GM18858 (cell line): ENCODE data around the gene CBY1.
"Not testable (repeated sequence)": the region's sequence is repeated elsewhere in the genome, so short reads cannot be mapped to it uniquely, and the experiment has no call there.

Experiments used
- ATAC-seq: cut with Tn5 transposase; IDR thresholded peaks from one replicate; pipeline ENCODE4 v1.9.1; 2021; ENCODE audit not compliant: unreplicated experiment

CBY1 gene

GRCh38 chr22:38656256-38657044, at the start of gene CBY1, which contains the start of gene FAM227A:
Gene CBY1, plus strand, starts transcription at chr22:38656638. Its CDS starts 11,417 bp downstream, at chr22:38668055.
Gene FAM227A, minus strand, starts transcription at chr22:38656392. Its CDS starts 6,224 bp downstream, at chr22:38650168.
- ATAC-seq, result peak; percentile 63

- ATAC-seq, result no peak
Observed at GRCh38 chr22:38607680-38608079, 48.8 kb upstream of the CBY1 start.

- ATAC-seq, result no peak
Observed at GRCh38 chr22:38608992-38609750, 47.3 kb upstream of the CBY1 start.

- no peak for ATAC-seq
Observed at GRCh38 chr22:38610234-38610633, 46.2 kb upstream of the CBY1 start.

- ATAC-seq, result no peak
Observed at GRCh38 chr22:38611559-38611958, 44.9 kb upstream of the CBY1 start.

GRCh38 chr22:38612217-38613006, 44.0 kb upstream of the CBY1 start:
- no peak for ATAC-seq

- ATAC-seq, result no peak
Observed at GRCh38 chr22:38613588-38613987, 42.9 kb upstream of the CBY1 start.

- no peak for ATAC-seq
Observed at GRCh38 chr22:38614332-38615063, 41.9 kb upstream of the CBY1 start.

- not testable (repeated sequence) for ATAC-seq
Observed at GRCh38 chr22:38615064-38615405, 41.4 kb upstream of the CBY1 start.

- no peak for ATAC-seq
Observed at GRCh38 chr22:38618258-38618657, 38.2 kb upstream of the CBY1 start.

- ATAC-seq, result no peak
Observed at GRCh38 chr22:38618682-38619081, 37.8 kb upstream of the CBY1 start.

- no peak for ATAC-seq
Observed at GRCh38 chr22:38623351-38623750, 33.1 kb upstream of the CBY1 start.

- no peak for ATAC-seq
Observed at GRCh38 chr22:38628444-38628843, 28.0 kb upstream of the CBY1 start.

GRCh38 chr22:38629108-38629507, 27.3 kb upstream of the CBY1 start:
- no peak for ATAC-seq

- no peak for ATAC-seq
Observed at GRCh38 chr22:38631724-38632123, 24.7 kb upstream of the CBY1 start.

- no peak for ATAC-seq
Observed at GRCh38 chr22:38632528-38632927, 23.9 kb upstream of the CBY1 start.

GRCh38 chr22:38638216-38638615, 18.2 kb upstream of the CBY1 start:
- ATAC-seq, result no peak

- no peak for ATAC-seq
Observed at GRCh38 chr22:38638728-38639127, 17.7 kb upstream of the CBY1 start.

- no peak for ATAC-seq
Observed at GRCh38 chr22:38641476-38642040, 14.9 kb upstream of the CBY1 start.

- ATAC-seq, result not testable (repeated sequence)
Observed at GRCh38 chr22:38644245-38644644, 12.2 kb upstream of the CBY1 start.
